Keratinocyte (primary cell): ENCODE results near the gene TTLL5. TPM values are rescaled to one million over a fixed set of nuclear protein-coding genes. Genes with fewer than 3 reads are reported as not detected.

Source experiments
- DNase-seq: peaks from one replicate; pipeline ENCODE4 v3.0.0-alpha.2; 2011; ENCODE audit warnings: low read depth, missing footprints, low spot score
- FAIRE-seq: peaks from 2 replicates; lab custom pipeline; 2011; peaks lifted over from hg19 to GRCh38; lab: Jason Lieb, UNC
- H2AFZ ChIP-seq: 2 replicates; pipeline ENCODE4 v1.6.0; 2012; ENCODE audit warnings: low read length, control low read depth, inconsistent platforms; ENCODE audit not compliant: control insufficient read depth
- H3K27ac ChIP-seq: 2 replicates; pipeline ENCODE4 v1.5.1; 2011; ENCODE audit warnings: low read length; ENCODE audit not compliant: control insufficient read depth, insufficient read depth
- H3K27me3 ChIP-seq: 3 replicates; pipeline ENCODE4 v1.6.0; 2011; ENCODE audit warnings: low read length; ENCODE audit not compliant: control insufficient read depth, insufficient read depth; ENCODE audit errors: extremely low read depth
- H3K36me3 ChIP-seq, 2 experiments: 2 replicates in 1 of 2; 3 replicates in 1 of 2; pipeline ENCODE4 v1.5.1; 2011; ENCODE audit warnings: low read length in 2 of 2, mild to moderate bottlenecking in 1 of 2; ENCODE audit not compliant: control insufficient read depth in 2 of 2, insufficient read depth in 2 of 2; ENCODE audit errors: extremely low read depth in 1 of 2
- H3K4me1 ChIP-seq: 3 replicates; pipeline ENCODE4 v1.5.1; 2011; ENCODE audit warnings: low read length; ENCODE audit not compliant: control insufficient read depth, insufficient read depth; ENCODE audit errors: extremely low read depth
- H3K4me2 ChIP-seq: 3 replicates; pipeline ENCODE4 v1.6.0; 2011; ENCODE audit warnings: low read depth, low read length; ENCODE audit not compliant: control insufficient read depth, insufficient read depth; ENCODE audit errors: extremely low read depth
- H3K4me3 ChIP-seq, 3 experiments: fragments of 200-600 bp in 1 of 3; sonication (generic) in 1 of 3; 2 replicates in 2 of 3; 3 replicates in 1 of 3; pipeline ENCODE4 v1.5.1; 2011 to 2016; ENCODE audit warnings: low read length in 3 of 3, mild to moderate bottlenecking in 3 of 3, control low read depth in 2 of 3, inconsistent platforms in 1 of 3, low read depth in 1 of 3, mixed read lengths in 1 of 3, mixed run types in 1 of 3, moderate library complexity in 1 of 3; ENCODE audit not compliant: control insufficient read depth in 2 of 3, insufficient read depth in 2 of 3; ENCODE audit errors: extremely low read depth in 1 of 3
- H3K79me2 ChIP-seq: 2 replicates; pipeline ENCODE4 v1.6.0; 2012; ENCODE audit warnings: low read length; ENCODE audit not compliant: control insufficient read depth, insufficient read depth
- H3K9ac ChIP-seq: 3 replicates; pipeline ENCODE4 v1.6.0; 2011; ENCODE audit warnings: low read length; ENCODE audit not compliant: control insufficient read depth, insufficient read depth; ENCODE audit errors: extremely low read depth
- H3K9me1 ChIP-seq: 3 replicates; pipeline ENCODE4 v1.6.0; 2011; ENCODE audit warnings: low read length; ENCODE audit not compliant: control insufficient read depth, insufficient read depth; ENCODE audit errors: extremely low read depth
- H3K9me3 ChIP-seq: 2 replicates; pipeline ENCODE4 v1.5.1; 2012; ENCODE audit warnings: low read depth, low read length; ENCODE audit not compliant: control insufficient read depth
- H4K20me1 ChIP-seq: 3 replicates; pipeline ENCODE4 v1.6.0; 2011; ENCODE audit warnings: low read length; ENCODE audit not compliant: control insufficient read depth, insufficient read depth; ENCODE audit errors: extremely low read depth
- CTCF ChIP-seq, 3 experiments: IDR thresholded peaks in 1 of 3; conservative IDR thresholded peaks in 1 of 3; optimal IDR thresholded peaks in 1 of 3; 2 replicates in 2 of 3; 3 replicates in 1 of 3; pipeline versions ENCODE3 to v1.5.1; 2011; ENCODE audit warnings: low read length in 3 of 3, mild to moderate bottlenecking in 3 of 3, moderate library complexity in 2 of 3, control low read depth in 1 of 3, inconsistent platforms in 1 of 3; ENCODE audit not compliant: insufficient read depth in 2 of 3; ENCODE audit errors: extremely low read depth in 1 of 3
- EZH2 ChIP-seq: IDR thresholded peaks from one replicate; pipeline ENCODE4 v1.6.1; 2012; ENCODE audit warnings: inconsistent platforms, mild to moderate bottlenecking, low read length, moderate library complexity
- dilution Hi-C: fragments of 300-500 bp; cut with MboI; formaldehyde crosslinking; loops from one replicate; pipeline ENCODE4 v1.7.0; 2020; ENCODE audit warnings: low sequenced_read_pairs; ENCODE audit not compliant: extremely low pct_ligation_motif_present
- polyA plus RNA-seq, 5 experiments: library from polyadenylated mRNA; depleted of rRNA in 3 of 5; stranded (reverse) in 3 of 5; stranded (forward) in 1 of 5; unstranded in 1 of 5; fragments of >200 nt; gene quantifications; 1 replicate in 1 of 5; 2 replicates in 3 of 5; 3 replicates in 1 of 5; pipeline versions ENCODE4 v1.2.1 to v1.2.3, GENCODE V29; 2011 to 2012; ENCODE audit warnings: missing spikeins in 2 of 5, low read depth in 1 of 5, low replicate concordance in 1 of 5

Gene TTLL5
- polyA plus RNA-seq, 1 donor (not counting 4 experiments of a cell fraction or from before 2014, with no cell fraction given), result 20.7 TPM

GRCh38 chr14:75888945-75889344 is 227.9 kb downstream of the TTLL5 start:
- H3K27me3 ChIP-seq, result no peaks in the 10 kb centered on the region
- no peak overlapping the region for H3K4me3 ChIP-seq
- DNase-seq (no peak), FAIRE-seq (no peak)
- TF ChIP-seq EZH2 (no peak), CTCF (optimal IDR thresholded peaks at IDR 0.05 in 1 of 3, IDR thresholded peaks at IDR 0.05 in 1 of 3, conservative IDR thresholded peaks at IDR 0.05 in 1 of 3; ENCODE audit: extremely low read depth in 1 of 3, insufficient read depth in 2 of 3, low read length in 3 of 3) (no peak)
- no peaks in the 10 kb centered on the region for H3K9me3 ChIP-seq
- H3K4me1 ChIP-seq, result peaks cover 4% of the 10 kb centered on the region
- no peaks in the 10 kb centered on the region for H4K20me1 ChIP-seq
- dilution Hi-C loops, result no loop called here
- H3K36me3 ChIP-seq, result no peaks in the 10 kb centered on the region
- no peaks in the 10 kb centered on the region for H3K9me1 ChIP-seq
- no peak overlapping the region for H3K9ac ChIP-seq
- H2AFZ ChIP-seq, result no peak overlapping the region
- no peak overlapping the region for H3K27ac ChIP-seq
- no peaks in the 10 kb centered on the region for H3K79me2 ChIP-seq
- H3K4me2 ChIP-seq, result no peak overlapping the region

- H2AFZ ChIP-seq, result no peak overlapping the region
- no peaks in the 10 kb centered on the region for H3K4me1 ChIP-seq
- FAIRE-seq (no peak), DNase-seq (no peak)
- H3K79me2 ChIP-seq, result no peaks in the 10 kb centered on the region
- H3K4me2 ChIP-seq, result no peak overlapping the region
- no peaks in the 10 kb centered on the region for H4K20me1 ChIP-seq
- no peak overlapping the region for H3K4me3 ChIP-seq
- dilution Hi-C loops, result no loop called here
- H3K27ac ChIP-seq, result no peak overlapping the region
- H3K36me3 ChIP-seq, result no peaks in the 10 kb centered on the region
- no peaks in the 10 kb centered on the region for H3K9me1 ChIP-seq
- TF ChIP-seq EZH2 (no peak), CTCF (optimal IDR thresholded peaks at IDR 0.05 in 1 of 3, IDR thresholded peaks at IDR 0.05 in 1 of 3, conservative IDR thresholded peaks at IDR 0.05 in 1 of 3; ENCODE audit: extremely low read depth in 1 of 3, insufficient read depth in 2 of 3, low read length in 3 of 3) (no peak)
- no peak overlapping the region for H3K9ac ChIP-seq
- no peaks in the 10 kb centered on the region for H3K9me3 ChIP-seq
- H3K27me3 ChIP-seq, result no peaks in the 10 kb centered on the region
These were observed 235.3 kb downstream of the TTLL5 start for GRCh38 chr14:75896341-75896740.
